Gastrocnemius medialis (tissue), 4 donors: Measurements from ENCODE around the gene EPS15.

Experiments used
- POLR2A ChIP-seq, 2 donors: fragments of 450-650 bp; IDR thresholded peaks; one replicate each; pipeline ENCODE4 v1.6.1; 2017; ENCODE audit warnings: antibody characterized with exemption in 2 of 2, mild to moderate bottlenecking in 2 of 2, moderate library complexity in 2 of 2
- TF ChIP-seq, protein P1 (sequence below), 5 experiments: fragments of 450-650 bp in 3 of 5; fragments of 200-600 bp in 2 of 5; sonication (generic) in 2 of 5; IDR thresholded peaks in 4 of 5; conservative IDR thresholded peaks in 1 of 5; 1 replicate in 4 of 5; 2 replicates in 1 of 5; pipeline ENCODE4 v1.5.1; 2016 to 2019; ENCODE audit warnings: antibody characterized with exemption in 5 of 5, mild to moderate bottlenecking in 3 of 5, moderate library complexity in 3 of 5

DNA sequence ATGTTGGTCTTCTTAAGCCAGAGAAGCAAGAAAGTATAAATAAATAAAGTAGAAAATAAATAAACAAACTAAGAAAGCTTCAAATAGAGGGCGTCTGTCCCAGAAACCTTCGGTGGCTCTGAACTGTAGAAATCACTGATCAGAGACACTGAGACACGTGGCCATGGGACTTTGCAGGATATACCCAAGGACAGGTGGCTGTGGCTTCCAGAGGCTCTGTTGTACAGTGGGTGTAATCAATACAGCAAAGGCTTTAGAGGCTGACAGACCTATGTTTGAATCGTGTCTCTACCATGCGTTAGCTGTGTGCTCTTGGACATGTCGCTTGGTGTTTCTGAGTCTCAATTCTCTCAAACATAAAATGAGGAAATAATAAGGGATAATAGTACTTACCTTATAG lies 41.0 kb upstream of the EPS15 start:
- TF ChIP-seq POLR2A (IDR thresholded peaks at IDR 0.05) = no peak
- TF ChIP-seq, protein P1, sequence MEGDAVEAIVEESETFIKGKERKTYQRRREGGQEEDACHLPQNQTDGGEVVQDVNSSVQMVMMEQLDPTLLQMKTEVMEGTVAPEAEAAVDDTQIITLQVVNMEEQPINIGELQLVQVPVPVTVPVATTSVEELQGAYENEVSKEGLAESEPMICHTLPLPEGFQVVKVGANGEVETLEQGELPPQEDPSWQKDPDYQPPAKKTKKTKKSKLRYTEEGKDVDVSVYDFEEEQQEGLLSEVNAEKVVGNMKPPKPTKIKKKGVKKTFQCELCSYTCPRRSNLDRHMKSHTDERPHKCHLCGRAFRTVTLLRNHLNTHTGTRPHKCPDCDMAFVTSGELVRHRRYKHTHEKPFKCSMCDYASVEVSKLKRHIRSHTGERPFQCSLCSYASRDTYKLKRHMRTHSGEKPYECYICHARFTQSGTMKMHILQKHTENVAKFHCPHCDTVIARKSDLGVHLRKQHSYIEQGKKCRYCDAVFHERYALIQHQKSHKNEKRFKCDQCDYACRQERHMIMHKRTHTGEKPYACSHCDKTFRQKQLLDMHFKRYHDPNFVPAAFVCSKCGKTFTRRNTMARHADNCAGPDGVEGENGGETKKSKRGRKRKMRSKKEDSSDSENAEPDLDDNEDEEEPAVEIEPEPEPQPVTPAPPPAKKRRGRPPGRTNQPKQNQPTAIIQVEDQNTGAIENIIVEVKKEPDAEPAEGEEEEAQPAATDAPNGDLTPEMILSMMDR (IDR thresholded peaks at IDR 0.05 in 4 of 5, conservative IDR thresholded peaks at IDR 0.05 in 1 of 5) = no peak
